ENCODE data around the gene VIPR2.
"Not testable (repeated sequence)": the region's sequence is repeated elsewhere in the genome, so short reads cannot be mapped to it uniquely, and the experiment has no call there.

VIPR2 gene

DNA sequence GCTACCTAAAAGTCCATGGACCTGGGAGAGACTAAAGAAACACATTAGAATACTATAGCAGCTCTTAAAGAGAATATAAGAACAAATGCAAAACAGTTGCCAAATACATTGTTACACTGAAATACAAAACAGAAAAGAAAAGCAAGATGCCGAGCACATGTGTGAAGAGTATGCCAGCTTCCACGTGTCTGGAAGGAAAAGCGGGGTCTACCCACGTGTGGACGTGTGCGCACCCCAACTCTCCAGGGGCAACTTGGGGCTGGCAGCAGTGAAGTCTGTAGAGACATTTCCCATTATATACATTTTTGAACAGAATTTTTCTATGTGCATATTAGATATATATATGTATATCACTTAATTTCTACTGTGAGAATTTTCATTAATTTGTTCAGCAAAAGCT, 6.2 kb downstream of the VIPR2 start:
- no peak for DNase-seq

DNA sequence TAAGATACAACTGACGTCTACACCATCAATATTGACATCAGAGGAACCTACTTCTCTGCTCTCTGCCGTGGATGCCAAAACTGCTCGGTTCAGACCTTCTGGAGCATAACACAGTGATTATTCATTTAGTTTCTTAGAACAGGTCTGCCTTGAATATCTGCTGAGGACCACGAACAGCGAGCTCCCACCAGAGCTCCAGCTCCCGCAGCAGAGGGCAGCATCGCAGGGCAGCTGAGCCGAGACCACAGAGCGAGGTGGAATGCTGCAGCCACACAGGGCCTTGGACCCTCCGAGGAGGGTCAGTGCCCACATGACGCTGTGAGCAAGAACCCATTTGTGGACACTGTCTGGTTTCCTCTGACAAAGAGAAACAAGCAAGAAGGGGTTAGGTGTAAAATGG, 6.8 kb downstream of the VIPR2 start:
- DNase-seq = no peak

DNA sequence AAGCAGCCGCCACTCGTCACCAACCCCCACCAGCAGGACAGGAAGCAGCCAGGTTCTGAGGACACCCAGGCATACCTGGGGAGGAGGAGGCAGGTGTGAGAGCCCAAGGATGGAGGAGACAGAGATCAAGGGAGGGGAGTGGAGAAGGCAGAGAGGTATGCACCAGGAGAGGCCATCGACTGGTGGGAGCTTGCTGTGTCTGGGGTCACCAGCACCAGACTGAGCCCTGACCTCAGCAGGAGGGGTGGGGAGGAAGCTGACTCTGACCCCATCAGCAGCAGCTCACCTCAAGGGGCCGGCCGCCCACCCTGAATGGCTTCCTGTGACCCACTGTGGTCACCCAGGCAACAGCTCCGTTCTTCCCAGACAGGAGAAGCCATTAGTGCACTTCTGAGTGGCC, 7.8 kb downstream of the VIPR2 start:
- no peak for DNase-seq

DNA sequence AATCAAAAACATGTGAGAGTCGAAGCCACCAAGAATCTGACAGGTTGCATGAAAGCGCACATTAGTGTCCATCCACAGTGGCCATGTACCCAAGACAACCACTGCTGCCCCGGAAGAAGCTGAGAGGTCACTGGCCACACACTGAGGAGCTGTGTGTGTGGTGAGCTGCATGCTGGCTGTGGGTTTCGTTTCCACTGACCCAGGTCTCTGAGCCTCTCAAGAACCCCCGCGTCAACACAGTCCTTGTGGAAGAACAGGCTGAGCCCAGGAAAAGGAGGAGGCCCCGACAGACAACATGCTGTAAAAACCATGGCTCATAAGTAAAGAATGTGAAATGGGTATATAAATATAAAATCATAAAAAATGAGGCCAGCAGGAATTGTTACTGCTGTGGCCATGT, 8.2 kb downstream of the VIPR2 start:
- DNase-seq = no peak

DNA sequence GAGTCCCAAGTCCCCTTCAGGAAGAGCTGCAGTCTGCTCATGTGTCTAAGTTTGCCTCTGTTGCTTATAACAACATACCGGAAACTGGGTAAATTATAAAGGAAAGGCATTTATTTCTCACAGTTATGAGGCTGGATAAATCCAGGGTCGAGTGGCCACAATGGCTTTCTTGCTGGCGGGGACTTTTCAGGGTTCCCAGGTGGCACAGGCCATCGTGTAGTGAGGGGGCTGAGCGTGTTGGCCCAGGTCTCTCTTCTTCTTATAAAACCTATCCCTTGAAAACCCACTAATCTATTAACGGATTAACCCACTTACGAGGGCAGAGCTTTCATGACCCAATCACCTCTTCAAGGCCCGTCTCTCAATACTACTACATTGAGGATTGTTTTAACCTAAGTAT, 8.7 kb downstream of the VIPR2 start:
- no peak for DNase-seq

DNA sequence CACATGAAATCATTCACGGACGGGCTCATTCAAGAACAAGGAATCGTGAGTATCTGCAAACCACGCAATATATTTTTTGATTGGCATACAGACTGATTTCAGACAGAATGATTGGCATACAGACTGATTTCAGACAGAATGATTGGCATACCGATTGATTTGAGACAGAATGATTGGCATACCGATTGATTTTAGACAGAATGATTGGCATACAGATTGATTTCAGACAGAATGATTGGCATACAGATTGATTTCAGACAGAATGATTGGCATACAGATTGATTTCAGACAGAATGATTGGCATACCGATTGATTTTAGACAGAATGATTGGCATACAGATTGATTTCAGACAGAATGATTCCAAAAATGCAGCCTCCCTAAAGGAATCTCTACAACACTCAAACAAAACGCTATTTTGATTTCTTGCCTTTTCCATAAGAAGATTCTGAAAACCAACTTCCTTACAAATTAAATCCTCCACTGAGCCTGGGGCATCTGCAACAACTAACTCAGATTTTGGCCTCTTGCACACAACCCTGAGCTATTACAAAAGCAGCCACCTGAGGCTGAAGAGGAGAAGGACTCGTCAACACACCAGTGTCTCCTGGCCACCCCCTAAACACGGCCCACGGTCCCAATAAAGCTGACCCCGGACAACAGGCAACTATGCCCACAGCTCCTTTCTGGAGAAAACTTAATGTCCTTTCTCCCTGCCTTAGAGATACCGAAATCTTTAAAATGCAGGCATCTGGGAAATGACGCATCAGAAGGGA, 11.8 kb downstream of the VIPR2 start:
- DNase-seq = not testable (repeated sequence)

DNA sequence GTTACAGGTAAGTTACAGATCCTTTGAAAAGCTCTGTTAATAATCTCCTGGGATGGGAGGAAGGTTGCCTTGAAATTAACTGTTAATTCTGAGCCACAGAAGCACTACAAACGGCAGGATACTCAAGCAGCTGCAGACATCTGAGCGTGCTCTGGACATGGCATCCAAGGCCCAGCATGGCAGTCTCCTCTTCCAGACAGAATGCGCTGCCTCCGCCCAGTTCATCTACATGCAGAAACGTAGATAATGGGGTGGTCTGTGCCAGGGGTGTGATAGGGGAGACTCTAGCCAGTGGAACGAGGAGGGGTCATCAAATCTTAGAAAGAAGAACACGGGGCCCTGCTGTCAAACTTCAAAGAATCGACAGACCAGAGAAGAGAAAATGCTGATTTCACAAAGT, 13.8 kb downstream of the VIPR2 start:
- no peak for DNase-seq

DNA sequence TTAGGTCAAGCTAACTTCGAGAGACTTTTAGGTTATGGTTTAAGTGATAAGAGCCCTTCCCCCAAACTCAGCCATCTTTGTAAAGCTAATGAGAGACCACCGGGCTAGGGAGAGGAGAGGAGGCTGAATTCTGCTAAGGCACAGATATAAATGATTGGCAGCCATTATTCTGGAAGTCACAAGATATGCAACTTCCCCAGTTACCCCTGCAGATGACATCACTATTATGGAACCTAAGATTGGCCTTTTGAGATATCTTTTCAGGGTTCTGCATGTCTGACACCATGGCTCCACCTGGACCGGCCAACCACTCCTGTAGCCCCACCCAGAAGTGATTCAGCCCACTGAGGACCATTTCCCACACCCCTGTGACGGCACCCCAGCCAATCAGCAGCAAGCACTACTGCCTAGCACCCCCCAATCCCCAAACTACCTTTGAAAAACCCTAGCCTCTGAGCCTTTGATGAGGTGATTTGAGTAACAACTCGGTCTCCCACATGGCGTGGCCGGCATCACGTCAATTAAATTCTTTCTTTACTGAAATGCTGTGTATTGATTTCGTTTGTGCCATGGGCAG, 14.4 kb downstream of the VIPR2 start:
- no peak for DNase-seq

DNA sequence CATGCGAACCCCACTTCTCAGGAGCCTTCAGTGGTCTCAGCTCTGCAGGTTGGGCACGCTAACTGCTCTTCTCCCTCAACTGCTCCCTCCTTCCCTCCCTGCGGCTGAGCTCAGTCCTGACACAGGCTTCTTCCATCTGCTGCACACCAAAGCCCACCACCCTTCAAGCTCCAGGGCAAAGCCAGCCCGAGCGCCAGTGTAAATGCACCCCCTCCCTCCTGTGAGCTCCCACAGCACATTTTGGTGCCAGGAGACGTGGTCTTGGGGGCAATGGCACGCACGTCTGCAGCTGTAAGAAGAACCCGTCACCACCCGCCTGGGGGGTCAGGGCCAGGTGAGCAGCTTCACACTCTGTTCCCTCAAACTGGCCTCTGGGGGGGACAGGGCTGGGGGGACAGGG, 15.9 kb downstream of the VIPR2 start:
- no peak for DNase-seq

DNA sequence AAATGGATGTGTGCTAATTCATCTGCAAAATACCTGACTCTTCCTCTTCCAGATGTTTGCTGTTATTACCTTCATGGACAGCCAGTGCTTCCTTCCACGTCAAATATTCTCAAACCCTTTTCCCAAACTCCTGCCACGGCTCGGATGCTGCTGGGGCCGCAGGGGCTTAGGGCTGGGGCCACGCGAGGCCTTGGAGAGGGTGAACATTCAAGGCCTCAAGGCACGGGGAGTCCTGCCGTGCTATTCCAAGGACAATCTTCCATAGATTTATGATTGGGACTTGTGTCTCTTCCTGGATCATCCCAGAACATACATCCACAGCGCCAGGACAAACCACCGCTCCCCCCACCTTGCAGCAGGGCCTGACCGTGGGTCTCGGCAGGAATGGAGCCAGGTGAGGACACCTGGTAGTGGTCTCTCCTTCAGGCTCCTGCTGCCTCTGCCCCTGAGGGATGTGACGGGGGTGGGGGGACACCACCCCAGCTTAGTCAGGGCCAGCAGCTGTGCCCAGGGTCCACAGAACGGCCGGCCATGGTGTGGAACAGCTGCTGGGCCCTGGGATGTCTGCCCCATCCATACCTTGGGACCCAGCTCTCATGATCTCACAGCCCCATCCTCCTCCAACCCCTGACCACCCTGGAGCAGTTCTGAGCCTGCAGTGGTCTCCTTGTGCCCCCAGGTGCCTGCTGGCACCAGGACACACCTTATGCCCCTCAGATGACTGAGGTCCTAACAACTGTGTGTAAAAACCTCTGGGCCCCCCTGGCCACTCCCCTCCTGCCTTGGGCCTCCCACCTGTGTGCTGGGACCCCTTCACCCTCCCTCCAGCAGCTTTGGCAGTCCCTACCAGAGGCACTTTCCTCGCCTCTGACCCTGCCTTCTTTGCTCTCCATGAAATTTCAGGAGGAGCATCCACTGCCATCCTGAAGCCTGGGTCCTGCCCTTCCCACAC, 16.7 kb downstream of the VIPR2 start:
- no peak for DNase-seq

DNA sequence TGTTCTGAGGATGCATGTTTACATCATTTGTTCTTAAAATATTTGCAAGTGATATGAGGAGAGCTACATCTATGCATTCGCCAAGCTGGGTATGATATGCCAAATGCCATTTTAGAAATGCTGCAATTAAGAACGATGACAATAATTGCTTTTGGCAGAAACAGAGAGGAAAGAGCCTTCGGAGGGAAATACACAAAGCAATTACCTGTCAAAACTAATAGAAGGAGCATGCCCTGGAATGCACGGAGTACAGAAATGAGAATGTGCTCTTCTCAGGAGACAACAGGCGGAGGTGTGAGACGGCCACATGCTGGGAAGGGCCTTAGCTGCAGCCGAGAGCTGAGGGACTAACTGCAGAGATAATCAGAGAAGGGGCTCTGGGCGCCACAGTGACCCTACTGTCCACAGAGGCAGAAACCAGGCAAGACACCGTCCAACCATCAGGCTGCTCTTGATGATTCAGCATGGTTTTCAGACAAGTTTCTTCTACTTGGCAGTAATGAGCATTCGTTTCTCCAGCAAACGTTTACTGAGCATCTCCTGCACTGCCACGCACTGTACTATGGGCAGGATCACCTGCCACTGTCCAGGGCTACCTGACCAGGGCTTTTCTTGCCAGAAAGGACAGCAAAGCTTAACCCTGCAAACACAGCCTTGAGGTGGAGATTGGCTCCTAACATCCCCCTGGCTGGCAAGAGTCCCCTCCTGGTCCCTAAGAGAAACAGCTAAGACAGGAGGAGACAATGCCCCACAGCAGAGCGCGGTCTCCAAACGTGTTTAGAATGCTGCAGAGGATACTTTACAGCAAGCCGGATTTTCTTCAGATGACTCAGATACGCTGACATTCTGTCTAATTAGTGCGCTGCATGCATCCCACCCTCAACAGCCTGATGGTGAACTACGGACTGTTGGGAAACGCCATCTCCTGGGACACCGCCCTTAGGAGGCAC, 18.1 kb downstream of the VIPR2 start:
- no peak for DNase-seq

DNA sequence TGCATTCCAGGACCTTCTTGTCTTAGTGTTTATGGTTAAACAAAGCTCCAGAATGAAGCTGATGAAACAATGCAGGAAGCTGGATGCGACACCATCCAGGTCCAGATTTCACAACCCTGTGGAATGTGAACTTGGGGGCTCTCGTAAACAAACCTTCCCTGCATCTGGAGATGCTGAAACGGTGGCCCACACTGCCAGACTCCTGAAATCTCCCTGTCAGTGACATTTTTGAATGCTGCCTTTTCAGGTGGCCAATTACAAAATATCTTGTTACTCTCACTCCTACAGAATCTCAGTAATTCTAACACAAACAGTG, 18.8 kb downstream of the VIPR2 start:
- DNase-seq = no peak

DNA sequence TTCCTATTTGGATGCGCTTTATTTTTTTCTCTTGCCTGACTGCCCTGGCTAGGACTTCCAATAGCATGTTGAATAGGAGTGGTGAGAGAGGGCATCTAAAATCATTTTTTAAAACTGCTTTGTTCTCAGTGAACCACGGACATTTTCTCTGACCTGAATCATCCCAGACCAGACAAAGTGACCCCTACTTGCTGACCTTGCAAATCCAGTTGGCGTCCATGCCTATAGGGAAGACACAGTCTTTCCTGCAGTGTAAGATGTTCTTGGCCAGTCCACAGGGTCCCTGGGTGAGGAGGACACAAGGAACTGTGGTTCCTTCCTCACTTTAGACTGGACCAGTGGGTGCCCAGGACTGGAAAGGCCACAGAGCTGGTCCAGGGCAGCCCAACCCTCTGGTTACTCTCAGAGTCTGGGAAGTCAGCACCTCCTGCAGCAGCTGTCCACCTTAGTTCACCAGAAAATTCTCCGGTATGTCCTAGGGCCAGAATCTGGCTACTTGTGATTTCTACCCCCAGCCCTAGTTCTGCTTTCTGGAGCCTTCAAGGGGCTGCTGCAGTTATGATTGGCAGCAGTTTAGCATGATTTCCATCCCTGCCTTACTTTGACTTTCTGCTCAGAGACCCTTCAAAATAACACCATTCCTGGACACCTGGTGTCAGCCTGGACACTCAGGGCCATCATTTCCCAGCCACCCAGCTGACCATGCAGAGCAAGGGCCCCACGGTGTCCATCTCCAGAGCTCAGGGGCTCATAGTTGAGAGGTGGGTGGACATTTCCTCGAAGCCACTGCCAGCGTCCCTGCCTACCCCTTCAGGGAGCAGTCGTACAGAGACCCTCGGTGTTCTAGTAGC, 19.3 kb downstream of the VIPR2 start:
- no peak for DNase-seq

DNA sequence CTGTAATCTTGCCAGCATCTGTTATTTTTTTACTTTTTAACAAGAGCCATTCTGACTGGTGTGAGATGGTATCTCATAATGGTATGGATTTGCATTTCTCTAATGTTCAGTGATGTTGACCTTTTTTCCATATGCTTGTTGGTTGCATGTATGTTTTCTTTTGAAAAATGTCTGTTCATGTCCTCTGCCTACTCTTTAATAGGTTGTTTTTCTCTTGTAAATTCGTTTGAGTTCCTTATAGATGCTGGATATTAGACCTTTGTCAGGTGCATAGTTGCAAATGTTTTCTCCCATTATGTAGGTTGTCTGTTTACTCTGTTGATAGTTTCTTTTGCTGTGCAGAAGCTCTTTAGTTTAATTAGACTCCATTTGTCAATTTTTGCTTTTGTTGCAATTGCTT, 20.9 kb downstream of the VIPR2 start:
- not testable (repeated sequence) for DNase-seq

DNA sequence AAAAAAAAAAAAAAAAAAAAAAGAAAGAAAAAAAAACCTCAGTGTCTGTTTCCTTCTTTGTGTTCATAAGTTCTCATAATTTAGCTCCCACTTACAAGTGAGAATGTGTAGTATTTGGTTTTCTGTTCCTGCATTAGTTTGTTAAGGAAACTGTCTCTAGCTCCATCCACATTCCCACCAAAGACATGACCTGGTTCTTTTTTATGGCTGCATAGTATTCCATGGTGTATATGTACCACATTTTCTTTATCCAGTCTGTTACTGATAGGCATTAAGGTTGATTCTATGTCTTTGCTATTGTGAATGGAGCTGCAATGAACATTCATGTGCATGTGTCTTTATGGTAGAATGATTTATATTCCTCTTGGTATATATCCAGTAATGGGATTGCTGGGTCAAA, 21.4 kb downstream of the VIPR2 start:
- not testable (repeated sequence) for DNase-seq

DNA sequence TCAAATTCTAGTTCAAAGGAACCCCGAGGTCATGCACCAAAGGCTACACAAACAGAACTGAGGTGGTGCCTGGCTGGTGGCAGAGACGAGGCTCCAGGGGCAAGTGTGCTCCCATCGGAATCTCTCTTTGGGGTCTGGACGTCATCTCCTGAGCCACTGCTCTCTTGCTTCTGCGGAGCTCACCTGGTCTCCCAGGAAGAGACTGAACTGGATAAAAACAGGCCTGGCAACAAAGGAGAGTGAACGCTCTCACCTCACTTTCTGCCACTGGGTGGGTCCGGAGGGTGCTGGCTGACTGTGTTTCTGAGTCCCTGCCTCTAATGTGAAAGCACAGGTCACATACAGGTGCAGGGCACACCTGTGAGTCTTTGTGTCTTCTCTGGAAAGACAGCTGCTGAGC, 22.4 kb downstream of the VIPR2 start:
- DNase-seq = no peak

DNA sequence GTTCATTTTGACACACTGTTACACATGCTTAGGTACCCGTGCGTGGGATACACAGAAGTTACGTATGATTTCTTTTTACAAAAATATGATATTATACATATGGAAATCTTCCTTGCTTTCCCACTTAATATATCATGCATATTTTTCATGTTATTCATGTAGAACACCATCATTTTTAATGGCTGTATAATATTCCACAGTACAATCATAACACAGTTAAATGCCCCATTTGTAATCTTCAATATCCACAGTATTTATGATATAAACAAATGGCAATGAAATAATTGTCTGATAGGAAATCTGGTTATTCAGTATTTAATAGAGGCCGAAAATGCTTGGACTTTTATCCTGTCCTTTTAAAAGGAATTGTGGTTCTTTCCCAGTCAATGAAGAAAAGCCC, 23.2 kb downstream of the VIPR2 start:
- no peak for DNase-seq

DNA sequence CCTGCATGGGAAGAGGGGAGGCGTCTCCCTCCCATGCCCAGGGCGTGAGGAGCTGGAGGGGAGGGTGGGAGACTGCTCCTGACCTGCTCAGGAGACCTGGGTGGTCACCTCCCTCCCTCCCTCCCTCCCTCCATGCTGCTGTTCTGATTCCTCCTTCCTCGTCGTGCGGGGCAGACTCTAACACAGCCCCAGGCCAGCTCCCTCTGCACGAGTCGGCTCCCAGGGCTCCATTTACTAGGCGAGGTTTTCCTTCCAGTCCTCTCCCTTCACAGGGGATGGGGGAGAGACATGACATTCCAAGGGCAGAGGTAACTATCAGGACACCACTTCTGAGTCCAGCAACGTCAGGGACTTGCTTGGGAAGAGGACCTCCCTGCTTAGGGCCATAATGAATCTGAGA, 23.6 kb downstream of the VIPR2 start:
- no peak for DNase-seq

DNA sequence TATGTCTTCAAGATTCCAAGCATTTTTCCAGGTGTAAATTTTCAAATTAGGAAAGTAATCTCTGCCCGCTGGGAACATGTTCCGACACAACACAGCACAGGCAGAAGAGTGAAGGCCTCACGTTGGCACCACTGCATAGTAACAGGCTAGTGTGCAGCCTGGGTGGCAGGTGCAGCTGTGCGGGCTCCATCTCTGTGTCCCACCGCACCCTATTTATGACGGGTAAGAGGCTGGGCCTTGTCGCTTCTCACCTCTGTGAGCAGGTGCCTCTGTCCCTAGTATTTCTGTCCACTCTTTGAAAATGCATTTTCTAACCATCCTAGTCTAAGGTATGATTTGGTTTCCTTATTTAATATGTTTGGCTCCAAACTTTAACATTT, 24.1 kb downstream of the VIPR2 start:
- DNase-seq = no peak

DNA sequence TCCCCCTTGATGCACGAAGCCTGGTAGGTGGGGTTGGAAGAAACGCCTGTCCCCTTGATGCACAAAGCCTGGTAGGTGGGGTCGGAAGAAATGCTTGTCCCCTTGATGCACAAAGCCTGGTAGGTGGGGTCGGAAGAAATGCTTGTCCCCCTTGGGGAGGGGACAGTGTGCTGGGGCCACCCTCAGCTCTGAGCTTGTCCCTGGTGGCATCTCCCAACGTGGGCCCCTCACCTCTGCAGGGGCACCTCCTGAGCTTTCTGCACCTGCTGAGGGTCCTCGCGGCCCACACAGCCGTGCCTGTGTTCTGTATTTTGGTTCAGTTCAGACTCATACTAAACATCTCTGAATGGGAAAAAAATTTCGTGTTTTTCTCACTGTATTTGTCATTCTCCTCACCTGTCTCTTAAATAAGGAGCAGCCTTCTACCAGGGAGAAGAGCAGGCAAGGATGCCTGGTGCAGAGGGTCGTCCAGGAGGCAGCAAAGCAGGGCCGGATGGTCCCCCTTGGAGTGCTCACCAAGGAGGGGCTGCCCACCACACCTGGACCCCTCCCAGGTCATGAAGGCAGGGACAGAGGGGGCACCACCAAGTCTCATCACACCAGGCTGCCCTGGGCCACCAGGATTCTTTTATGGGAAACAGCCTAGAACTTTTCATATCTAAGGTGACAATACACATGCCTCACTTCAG, 24.7 kb downstream of the VIPR2 start:
- no peak for DNase-seq

DNA sequence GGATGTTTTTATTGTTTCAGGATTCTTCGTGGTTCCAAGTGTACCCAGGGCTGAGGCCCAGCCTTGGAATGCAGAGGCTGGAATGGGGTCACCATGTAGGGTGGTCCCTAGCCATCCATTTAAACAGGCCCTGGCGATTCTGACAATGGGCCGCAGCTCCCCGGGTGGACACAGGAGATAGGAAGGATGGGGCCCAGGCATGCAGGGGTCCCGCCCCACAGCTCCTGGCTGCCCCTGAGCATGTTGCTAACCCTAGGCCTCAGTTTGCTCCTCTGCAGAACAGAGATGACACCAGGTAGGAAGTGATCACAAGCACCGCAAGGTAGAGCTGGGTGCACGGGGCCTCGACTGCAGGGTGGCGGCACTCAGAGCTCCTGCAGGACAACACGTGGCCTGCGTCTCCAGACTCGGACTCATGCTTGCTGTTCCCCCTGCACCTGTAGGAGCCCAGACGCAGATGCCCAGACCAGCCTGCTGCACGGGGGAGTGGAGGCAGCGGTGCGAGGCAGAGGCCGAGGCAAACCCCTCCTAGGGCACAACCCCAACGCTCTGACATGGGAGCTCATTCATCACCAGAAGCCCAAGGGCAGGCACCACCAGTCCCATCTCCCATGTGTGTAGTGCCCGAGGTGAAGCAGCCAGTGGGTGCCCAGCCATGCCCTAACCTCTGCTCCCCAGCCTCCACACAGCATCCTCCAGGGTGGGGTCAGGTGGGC, 25.5 kb downstream of the VIPR2 start:
- DNase-seq = no peak

All from stimulated activated naive CD4-positive, alpha-beta T cell treated with Interleukin-2 at 50 U/mL for 16 hours (primary cell).